ENCODE results near the gene RIMS4.

DNA sequence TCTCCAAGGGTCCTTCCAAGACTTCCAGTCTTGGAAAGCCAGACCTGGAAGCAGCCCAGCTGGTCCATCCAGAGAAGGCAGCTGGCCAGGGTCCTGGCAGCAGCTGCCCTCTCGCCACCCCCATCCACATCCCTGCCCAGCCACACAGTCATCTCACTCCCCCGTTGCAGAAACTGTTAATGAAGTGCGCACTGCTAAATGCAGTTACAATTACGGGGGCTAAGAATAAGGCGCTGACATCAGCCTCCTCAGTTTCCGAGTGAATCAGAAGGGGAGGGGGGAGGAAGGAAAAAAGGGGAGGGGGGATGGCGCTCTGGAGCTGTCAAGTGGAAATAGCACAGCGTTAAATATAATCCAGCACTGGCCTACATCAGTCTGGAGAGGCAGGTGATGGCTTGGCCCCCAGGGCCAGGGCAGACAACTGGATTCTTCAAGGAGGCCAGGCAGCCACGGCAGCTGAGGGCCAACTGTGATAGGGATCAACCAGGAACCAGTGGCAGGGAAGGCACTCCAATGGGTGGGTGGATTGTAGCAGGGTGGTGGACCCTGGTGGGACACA, 6.9 kb downstream of the RIMS4 start:
- TF ChIP-seq, protein P1, sequence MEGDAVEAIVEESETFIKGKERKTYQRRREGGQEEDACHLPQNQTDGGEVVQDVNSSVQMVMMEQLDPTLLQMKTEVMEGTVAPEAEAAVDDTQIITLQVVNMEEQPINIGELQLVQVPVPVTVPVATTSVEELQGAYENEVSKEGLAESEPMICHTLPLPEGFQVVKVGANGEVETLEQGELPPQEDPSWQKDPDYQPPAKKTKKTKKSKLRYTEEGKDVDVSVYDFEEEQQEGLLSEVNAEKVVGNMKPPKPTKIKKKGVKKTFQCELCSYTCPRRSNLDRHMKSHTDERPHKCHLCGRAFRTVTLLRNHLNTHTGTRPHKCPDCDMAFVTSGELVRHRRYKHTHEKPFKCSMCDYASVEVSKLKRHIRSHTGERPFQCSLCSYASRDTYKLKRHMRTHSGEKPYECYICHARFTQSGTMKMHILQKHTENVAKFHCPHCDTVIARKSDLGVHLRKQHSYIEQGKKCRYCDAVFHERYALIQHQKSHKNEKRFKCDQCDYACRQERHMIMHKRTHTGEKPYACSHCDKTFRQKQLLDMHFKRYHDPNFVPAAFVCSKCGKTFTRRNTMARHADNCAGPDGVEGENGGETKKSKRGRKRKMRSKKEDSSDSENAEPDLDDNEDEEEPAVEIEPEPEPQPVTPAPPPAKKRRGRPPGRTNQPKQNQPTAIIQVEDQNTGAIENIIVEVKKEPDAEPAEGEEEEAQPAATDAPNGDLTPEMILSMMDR (IDR thresholded peaks at IDR 0.05) = no peak
- no peak for TF ChIP-seq POLR2A (IDR thresholded peaks at IDR 0.05)

Measured in thyroid gland (tissue), 4 donors.